Measurements from ENCODE around the gene HAUS7.

HAUS7 gene

GRCh38 chrX:153498453-153498852 is 28.1 kb upstream of the HAUS7 start:
- no peak for DNase-seq

- DNase-seq, result no peak
Measured at GRCh38 chrX:153496590-153496959, 26.2 kb upstream of the HAUS7 start.

GRCh38 chrX:153495903-153496589 is 25.7 kb upstream of the HAUS7 start:
- no peak for DNase-seq

- no peak for DNase-seq
Measured at GRCh38 chrX:153495362-153495751, 25.0 kb upstream of the HAUS7 start.

GRCh38 chrX:153494541-153495361 is 24.4 kb upstream of the HAUS7 start, which contains the start of gene BGN:
Gene BGN (plus strand): TSS chrX:153494980. CDS start chrX:153504632, 9,652 bp downstream.
- DNase-seq, result peak in 2 of 3 experiments; percentile 47 to 72

GRCh38 chrX:153494061-153494460 is 23.7 kb upstream of the HAUS7 start:
- no peak for DNase-seq

- no peak for DNase-seq
Measured at GRCh38 chrX:153493085-153493484, 22.7 kb upstream of the HAUS7 start.

GRCh38 chrX:153492543-153492942 is 22.2 kb upstream of the HAUS7 start:
- no peak for DNase-seq

GRCh38 chrX:153491918-153492317 is 21.5 kb upstream of the HAUS7 start:
- peak in 1 of 3 experiments; percentile 33 for DNase-seq

GRCh38 chrX:153491351-153491914 is 21.1 kb upstream of the HAUS7 start:
- peak in 1 of 3 experiments; percentile 33 for DNase-seq

GRCh38 chrX:153490217-153490930 is 20.0 kb upstream of the HAUS7 start:
- DNase-seq, result no peak

GRCh38 chrX:153488231-153488914 is 18.0 kb upstream of the HAUS7 start:
- no peak for DNase-seq

GRCh38 chrX:153487590-153488071 is 17.3 kb upstream of the HAUS7 start:
- no peak for DNase-seq

GRCh38 chrX:153486171-153486570 is 15.8 kb upstream of the HAUS7 start:
- DNase-seq, result no peak

- DNase-seq, result peak in 1 of 3 experiments; percentile 5
Measured at GRCh38 chrX:153485396-153486080, 15.2 kb upstream of the HAUS7 start.

- no peak for DNase-seq
Measured at GRCh38 chrX:153482376-153483015, 12.1 kb upstream of the HAUS7 start.

GRCh38 chrX:153481043-153481442 is 10.7 kb upstream of the HAUS7 start:
- DNase-seq, result no peak

GRCh38 chrX:153478746-153479145 is 8.4 kb upstream of the HAUS7 start:
- DNase-seq, result no peak

GRCh38 chrX:153477901-153478300 is 7.5 kb upstream of the HAUS7 start:
- DNase-seq, result no peak

- no peak for DNase-seq
Measured at GRCh38 chrX:153477364-153477857, 7.0 kb upstream of the HAUS7 start.

Data from NCI-H1417 (cell line).